ENCODE data around the gene EHHADH.

The EHHADH gene

GRCh38 chr3:185164428-185165217, 89.2 kb downstream of the EHHADH start:
- no peak for TF ChIP-seq JUND (IDR thresholded peaks at IDR 0.05; ENCODE audit: low read depth)
- no peak for DNase-seq (ENCODE audit: low read depth in 1 of 2, low spot score in 1 of 2)
- in situ Hi-C loops (cut with HindIII; ENCODE audit: low pct_unique_long_range_greater_than_20kb, low sequenced_read_pairs) = no loop called here

GRCh38 chr3:185162634-185163033, 91.2 kb downstream of the EHHADH start:
- no peak for DNase-seq (ENCODE audit: low read depth in 1 of 2, low spot score in 1 of 2)
- TF ChIP-seq JUND (IDR thresholded peaks at IDR 0.05; ENCODE audit: low read depth) = no peak
- in situ Hi-C loops (cut with HindIII; ENCODE audit: low pct_unique_long_range_greater_than_20kb, low sequenced_read_pairs) = no loop called here

- TF ChIP-seq JUND (IDR thresholded peaks at IDR 0.05; ENCODE audit: low read depth) = no peak
- DNase-seq (ENCODE audit: low read depth in 1 of 2, low spot score in 1 of 2) = no peak
- in situ Hi-C loops (cut with HindIII; ENCODE audit: low pct_unique_long_range_greater_than_20kb, low sequenced_read_pairs) = no loop called here
Measured at GRCh38 chr3:185161761-185162160, 92.1 kb downstream of the EHHADH start.

GRCh38 chr3:185157347-185157746, 96.5 kb downstream of the EHHADH start:
- TF ChIP-seq JUND (IDR thresholded peaks at IDR 0.05; ENCODE audit: low read depth) = no peak
- in situ Hi-C loops (cut with HindIII; ENCODE audit: low pct_unique_long_range_greater_than_20kb, low sequenced_read_pairs) = no loop called here
- no peak for DNase-seq (ENCODE audit: low read depth in 1 of 2, low spot score in 1 of 2)

DNA sequence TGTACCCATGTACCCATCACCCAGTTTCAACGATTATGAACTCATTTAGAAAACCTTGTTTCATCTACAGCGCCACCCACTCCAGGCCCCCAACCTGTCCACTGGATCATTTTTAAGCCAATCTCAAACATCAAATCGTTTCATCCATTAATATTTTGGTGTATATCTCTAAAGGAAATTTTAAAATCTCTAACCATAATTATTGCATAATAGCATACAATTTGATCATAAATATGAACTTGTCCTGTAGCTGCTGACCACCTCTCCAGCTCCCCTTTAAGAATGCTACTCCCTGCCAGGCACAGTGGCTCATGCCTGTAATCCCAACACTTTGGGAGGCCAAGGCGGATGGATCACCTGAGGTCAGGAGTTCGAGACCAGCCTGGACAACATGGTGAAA, 98.2 kb downstream of the EHHADH start:
- DNase-seq (ENCODE audit: low read depth in 1 of 2, low spot score in 1 of 2) = no peak
- TF ChIP-seq JUND (IDR thresholded peaks at IDR 0.05; ENCODE audit: low read depth) = no peak

DNA sequence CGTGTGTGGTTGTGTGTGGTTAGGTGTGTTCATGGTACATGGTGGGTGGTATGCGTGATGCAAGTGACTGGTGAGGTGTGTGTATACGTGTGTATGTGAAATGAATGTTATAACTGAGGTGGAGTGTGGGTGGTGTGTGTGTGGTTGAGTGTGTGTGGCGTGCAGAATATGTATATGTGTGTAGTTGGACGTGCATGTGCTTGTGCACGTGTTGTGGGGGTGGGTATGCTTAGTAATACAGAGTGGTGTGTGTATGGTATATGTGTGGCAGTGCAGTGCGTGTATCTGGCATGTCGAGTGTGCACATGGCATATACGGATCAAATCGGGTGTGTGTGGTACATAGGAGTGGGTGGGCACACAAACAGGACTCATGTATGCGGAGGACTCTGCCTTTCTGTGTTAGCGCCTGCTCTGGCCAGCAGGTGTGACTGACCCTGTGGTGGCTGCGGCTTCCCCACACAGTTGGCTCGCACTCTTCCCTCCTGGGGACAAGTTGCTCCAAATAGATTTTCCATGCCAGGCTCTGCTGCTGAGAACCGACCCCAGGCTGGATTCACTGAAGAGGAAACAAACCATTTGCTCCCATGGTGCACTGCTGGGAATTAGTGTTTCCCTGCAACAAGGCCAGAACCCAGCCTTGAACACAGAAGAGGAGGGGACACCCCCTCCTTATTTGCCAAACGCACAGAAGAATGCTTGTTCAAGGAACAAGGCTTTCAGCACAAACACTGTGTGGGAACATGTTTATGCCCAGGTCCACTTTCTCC, 99.8 kb downstream of the EHHADH start:
- TF ChIP-seq JUND (IDR thresholded peaks at IDR 0.05; ENCODE audit: low read depth) = no peak
- peak in 1 of 2 experiments; percentile 33 for DNase-seq (ENCODE audit: low read depth in 1 of 2, low spot score in 1 of 2)
- in situ Hi-C loops (cut with HindIII; ENCODE audit: low pct_unique_long_range_greater_than_20kb, low sequenced_read_pairs) = no loop called here

More for the DNA sequence above, 98.2 kb downstream of the EHHADH start:
- in situ Hi-C loops (cut with HindIII; ENCODE audit: low pct_unique_long_range_greater_than_20kb, low sequenced_read_pairs) = no loop called here

DNA sequence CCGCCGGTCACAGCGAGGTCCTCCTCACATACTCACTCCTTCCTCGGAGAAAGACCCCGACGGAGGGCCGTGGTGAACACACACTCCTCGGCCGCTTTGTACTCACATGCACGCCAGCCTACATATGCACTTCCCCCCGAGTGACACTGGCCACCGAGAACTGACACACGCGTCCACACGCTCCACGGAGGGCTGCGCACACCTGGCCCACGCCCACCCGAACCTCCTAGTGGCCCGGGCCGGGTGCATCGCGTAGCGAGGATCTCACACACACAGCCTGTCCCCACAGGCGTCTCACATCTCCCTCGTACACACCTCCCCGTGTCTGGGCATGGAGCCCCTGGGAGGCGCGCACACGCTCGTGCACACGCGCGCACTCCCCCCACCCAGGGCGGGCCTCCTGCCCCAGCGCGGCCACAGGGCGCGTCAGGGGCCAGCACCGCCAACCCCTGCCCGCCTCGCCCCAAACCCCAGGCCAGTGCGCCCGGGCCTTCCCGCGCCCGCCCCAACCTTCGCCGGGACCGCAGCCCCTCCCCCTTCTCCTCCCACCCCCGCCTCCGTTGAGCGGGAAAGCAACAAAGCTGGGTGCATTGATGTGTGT, 100.6 kb downstream of the EHHADH start:
- in situ Hi-C loops (cut with HindIII; ENCODE audit: low pct_unique_long_range_greater_than_20kb, low sequenced_read_pairs) = no loop called here
- no peak for DNase-seq (ENCODE audit: low read depth in 1 of 2, low spot score in 1 of 2)
- TF ChIP-seq JUND (IDR thresholded peaks at IDR 0.05; ENCODE audit: low read depth) = no peak

- in situ Hi-C loops (cut with HindIII; ENCODE audit: low pct_unique_long_range_greater_than_20kb, low sequenced_read_pairs) = no loop called here
- peak; percentile 81 to 98 for DNase-seq (ENCODE audit: low read depth in 1 of 2, low spot score in 1 of 2)
- no peak for TF ChIP-seq JUND (IDR thresholded peaks at IDR 0.05; ENCODE audit: low read depth)
Measured at GRCh38 chr3:185152410-185153170, 101.3 kb downstream of the EHHADH start, which contains the start of gene C3orf70. Gene C3orf70, minus strand, starts transcription at chr3:185153060. Its CDS starts 237 bp downstream, at chr3:185152823.

DNA sequence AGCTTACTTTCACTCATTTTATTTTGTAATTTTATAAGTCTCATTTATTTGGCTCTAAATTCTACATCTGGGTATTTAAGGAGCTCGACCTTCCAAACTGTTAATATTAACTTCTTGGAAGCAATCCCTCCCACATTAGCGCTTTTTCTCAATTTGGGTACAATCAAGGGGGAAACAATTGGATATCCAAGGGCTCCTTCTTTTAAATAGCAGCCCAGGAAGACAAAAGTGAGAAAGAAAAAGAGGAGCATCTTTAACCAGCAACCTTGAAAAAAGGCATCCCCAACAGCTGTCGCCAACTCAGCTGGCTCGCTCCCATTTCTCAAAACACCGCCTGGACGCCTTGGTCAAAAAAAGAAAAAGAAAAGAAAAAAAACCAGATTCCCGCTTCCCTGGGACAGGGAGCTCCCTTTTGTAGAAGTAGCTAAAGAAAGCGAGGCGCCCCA, 101.9 kb downstream of the EHHADH start:
- DNase-seq (ENCODE audit: low read depth in 1 of 2, low spot score in 1 of 2) = no peak
- TF ChIP-seq JUND (IDR thresholded peaks at IDR 0.05; ENCODE audit: low read depth) = no peak
- in situ Hi-C loops (cut with HindIII; ENCODE audit: low pct_unique_long_range_greater_than_20kb, low sequenced_read_pairs) = no loop called here

GRCh38 chr3:185151101-185151963, 102.5 kb downstream of the EHHADH start:
- no peak for DNase-seq (ENCODE audit: low read depth in 1 of 2, low spot score in 1 of 2)
- no peak for TF ChIP-seq JUND (IDR thresholded peaks at IDR 0.05; ENCODE audit: low read depth)
- in situ Hi-C loops (cut with HindIII; ENCODE audit: low pct_unique_long_range_greater_than_20kb, low sequenced_read_pairs) = no loop called here

GRCh38 chr3:185150561-185150960, 103.3 kb downstream of the EHHADH start:
- DNase-seq (ENCODE audit: low read depth in 1 of 2, low spot score in 1 of 2) = no peak
- in situ Hi-C loops (cut with HindIII; ENCODE audit: low pct_unique_long_range_greater_than_20kb, low sequenced_read_pairs) = no loop called here
- no peak for TF ChIP-seq JUND (IDR thresholded peaks at IDR 0.05; ENCODE audit: low read depth)
